Measurements from ENCODE around the gene UBXN4. TPM values are rescaled to one million over a fixed set of nuclear protein-coding genes. Genes with fewer than 3 reads are reported as not detected.
"Not testable (repeated sequence)": the region's sequence is repeated elsewhere in the genome, so short reads cannot be mapped to it uniquely, and the experiment has no call there.

Gene UBXN4
- total and polyA plus RNA-seq, 4 donors = 32.2 to 96.8 (median 66.6) TPM

DNA sequence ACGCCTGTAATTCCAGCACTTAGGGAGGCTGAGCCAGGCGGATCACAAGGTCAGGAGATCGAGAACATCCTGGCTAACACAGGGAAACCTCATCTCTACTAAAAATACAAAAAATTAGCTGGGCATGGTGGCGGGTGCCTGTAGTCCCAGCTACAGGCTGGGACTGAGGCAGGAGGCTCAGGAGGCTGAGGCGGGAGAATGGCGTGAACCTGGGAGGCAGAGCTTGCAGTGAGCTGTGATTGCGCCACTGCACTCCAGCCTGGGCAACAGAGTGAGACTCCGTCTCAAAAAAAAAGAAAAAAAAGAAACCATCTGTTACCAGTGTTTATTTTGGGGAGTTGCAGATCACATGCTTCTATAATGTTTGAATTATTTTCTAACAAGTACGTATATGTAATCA is 26.6 kb upstream of the UBXN4 start:
- WGBS, 2 donors = 91 to 92% methylated on average over 9 of the region's 9 CpGs
- H3K27ac ChIP-seq (ENCODE audit: low read depth in 1 of 2, low read length in 2 of 2); H3K4me1 ChIP-seq (ENCODE audit: control insufficient read depth in 1 of 2, insufficient read depth in 2 of 2, low read length in 2 of 2); intact Hi-C loops (cut with DNase I); DNase-seq; H3K4me3 ChIP-seq (ENCODE audit: low read length in 2 of 2); H3K36me3 ChIP-seq (ENCODE audit: control insufficient read depth in 1 of 2, insufficient read depth in 2 of 2, low read length in 1 of 2); H3K27me3 ChIP-seq (ENCODE audit: control insufficient read depth in 1 of 2, insufficient read depth in 2 of 2, low read length in 1 of 2); H3K9me3 ChIP-seq (ENCODE audit: control insufficient read depth, low read length); ATAC-seq (ENCODE audit: low FRiP score): not testable (repeated sequence)

DNA sequence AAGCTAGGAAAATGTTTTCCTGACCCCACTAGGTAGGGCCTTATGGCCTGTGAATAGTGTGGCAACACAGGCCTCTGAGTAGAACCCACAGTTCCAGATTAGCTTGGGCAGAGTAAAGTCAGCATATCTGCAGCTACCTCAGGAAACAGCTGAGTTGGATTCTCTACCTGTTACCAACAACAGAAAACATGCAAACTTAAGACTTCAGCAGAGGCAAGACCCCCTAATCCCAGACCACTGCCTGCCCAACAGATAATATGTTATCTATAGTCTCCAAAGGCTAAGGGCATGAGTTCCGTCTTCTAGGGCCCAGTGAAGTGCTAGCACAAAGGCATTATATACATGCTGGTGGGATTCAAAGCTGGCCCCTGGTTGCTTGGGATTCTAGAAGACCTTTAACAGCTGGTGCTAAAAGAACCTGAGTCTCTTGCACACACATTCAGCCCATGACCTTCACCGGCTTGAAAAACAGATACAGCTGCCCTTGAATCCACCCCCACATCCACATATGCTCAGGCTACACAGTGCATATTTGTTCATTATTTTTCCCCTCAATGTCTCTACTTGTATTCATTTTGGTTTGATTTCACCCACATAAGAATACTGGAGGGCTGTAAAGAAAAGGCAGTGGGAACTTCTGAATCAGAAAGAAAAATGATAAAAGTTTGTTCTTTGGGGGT is 13.5 kb upstream of the UBXN4 start:
- 81 to 85% methylated on average over 2 of the region's 2 CpGs for WGBS, 2 donors
- Histone ChIP-seq H3K4me1 (ENCODE audit: control insufficient read depth in 1 of 2, insufficient read depth in 2 of 2, low read length in 2 of 2) (no peaks in the 10 kb centered on the region), H3K36me3 (ENCODE audit: control insufficient read depth in 1 of 2, insufficient read depth in 2 of 2, low read length in 1 of 2) (peaks cover 0 to 4% of the 10 kb centered on the region in 2 donors), H3K27me3 (ENCODE audit: control insufficient read depth in 1 of 2, insufficient read depth in 2 of 2, low read length in 1 of 2) (no peaks in the 10 kb centered on the region), H3K27ac (ENCODE audit: low read depth in 1 of 2, low read length in 2 of 2) (no peak overlapping the region), H3K9me3 (ENCODE audit: control insufficient read depth, low read length) (no peaks in the 10 kb centered on the region), H3K4me3 (ENCODE audit: low read length in 2 of 2) (no peak overlapping the region)
- ATAC-seq (ENCODE audit: low FRiP score) (no peak), DNase-seq (no peak)
- intact Hi-C loops (cut with DNase I) = no loop called here

GRCh38 chr2:135732561-135732960 is 9.1 kb upstream of the UBXN4 start:
- intact Hi-C loops (cut with DNase I) = no loop called here

DNA sequence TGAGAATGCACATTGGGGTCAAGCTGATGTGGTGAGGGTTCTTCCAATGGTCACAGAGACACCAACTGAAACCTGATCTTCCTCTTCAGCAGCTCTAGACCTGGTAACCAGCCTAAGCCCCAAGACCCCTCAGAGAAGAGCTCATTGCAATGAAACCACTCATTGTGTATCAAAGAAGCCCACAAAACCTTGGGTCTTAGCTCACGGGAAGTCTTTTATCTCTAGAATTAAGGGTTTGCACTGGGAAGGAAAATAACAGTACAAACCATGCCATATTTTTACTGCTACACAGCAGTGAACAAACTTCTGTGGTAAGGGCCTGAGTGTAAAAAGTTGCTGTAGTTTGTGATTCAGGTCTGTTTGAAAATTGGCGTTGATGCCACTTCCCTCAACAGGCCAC is 8.6 kb upstream of the UBXN4 start:
- H3K4me1 ChIP-seq (ENCODE audit: control insufficient read depth in 1 of 2, insufficient read depth in 2 of 2, low read length in 2 of 2) = no peaks in the 10 kb centered on the region
- intact Hi-C loops (cut with DNase I) = no loop called here
- DNase-seq (no peak), ATAC-seq (ENCODE audit: low FRiP score) (no peak)
- WGBS, 2 donors = 88 to 91% methylated on average over 2 of the region's 2 CpGs
- H3K27me3 ChIP-seq (ENCODE audit: control insufficient read depth in 1 of 2, insufficient read depth in 2 of 2, low read length in 1 of 2) = no peaks in the 10 kb centered on the region
- no peaks in the 10 kb centered on the region for H3K36me3 ChIP-seq (ENCODE audit: control insufficient read depth in 1 of 2, insufficient read depth in 2 of 2, low read length in 1 of 2)
- no peaks in the 10 kb centered on the region for H3K9me3 ChIP-seq (ENCODE audit: control insufficient read depth, low read length)
- no peak overlapping the region for H3K27ac ChIP-seq (ENCODE audit: low read depth in 1 of 2, low read length in 2 of 2)
- no peak overlapping the region for H3K4me3 ChIP-seq (ENCODE audit: low read length in 2 of 2)

More at GRCh38 chr2:135732561-135732960, 9.1 kb upstream of the UBXN4 start:
- no peaks in the 10 kb centered on the region for H3K4me1 ChIP-seq (ENCODE audit: control insufficient read depth in 1 of 2, insufficient read depth in 2 of 2, low read length in 2 of 2)
- ATAC-seq (ENCODE audit: low FRiP score) = no peak
- no peak overlapping the region for H3K27ac ChIP-seq (ENCODE audit: low read depth in 1 of 2, low read length in 2 of 2)
- H3K27me3 ChIP-seq (ENCODE audit: control insufficient read depth in 1 of 2, insufficient read depth in 2 of 2, low read length in 1 of 2) = no peaks in the 10 kb centered on the region
- H3K4me3 ChIP-seq (ENCODE audit: low read length in 2 of 2) = no peak overlapping the region
- no peaks in the 10 kb centered on the region for H3K9me3 ChIP-seq (ENCODE audit: control insufficient read depth, low read length)
- 88 to 90% methylated on average over 5 of the region's 5 CpGs for WGBS, 2 donors
- no peak for DNase-seq
- no peaks in the 10 kb centered on the region for H3K36me3 ChIP-seq (ENCODE audit: control insufficient read depth in 1 of 2, insufficient read depth in 2 of 2, low read length in 1 of 2)

- WGBS, 2 donors = 95% methylated on average over 5 of the region's 5 CpGs
- ATAC-seq (ENCODE audit: low FRiP score) = no peak
- no peaks in the 10 kb centered on the region for H3K4me1 ChIP-seq (ENCODE audit: control insufficient read depth in 1 of 2, insufficient read depth in 2 of 2, low read length in 2 of 2)
Observed at GRCh38 chr2:135736546-135736945, 5.1 kb upstream of the UBXN4 start.

DNA sequence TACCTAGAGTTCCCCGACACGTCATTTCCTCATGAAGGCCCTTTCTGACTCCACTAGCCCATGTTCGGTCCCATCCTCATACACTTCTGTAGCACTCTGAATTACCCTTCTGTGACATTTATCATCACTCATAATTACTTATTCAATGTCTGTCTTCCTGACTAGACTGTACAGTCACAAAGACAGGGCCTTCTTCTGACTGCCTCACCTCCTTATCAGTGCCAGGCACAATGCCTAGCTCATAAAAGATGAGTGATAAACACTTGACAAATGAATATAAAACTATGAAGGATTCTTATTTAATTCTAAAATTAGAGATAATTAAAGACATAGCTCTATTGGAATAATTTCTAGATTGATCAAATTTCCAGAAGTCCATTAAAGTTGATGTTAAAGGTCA is 1.4 kb upstream of the UBXN4 start:
- ATAC-seq (ENCODE audit: low FRiP score) (no peak), DNase-seq (no peak)
- Histone ChIP-seq H3K27me3 (ENCODE audit: control insufficient read depth in 1 of 2, insufficient read depth in 2 of 2, low read length in 1 of 2) (no peaks in the 10 kb centered on the region), H3K27ac (ENCODE audit: low read depth in 1 of 2, low read length in 2 of 2) (no peak overlapping the region), H3K4me1 (ENCODE audit: control insufficient read depth in 1 of 2, insufficient read depth in 2 of 2, low read length in 2 of 2) (no peaks in the 10 kb centered on the region), H3K36me3 (ENCODE audit: control insufficient read depth in 1 of 2, insufficient read depth in 2 of 2, low read length in 1 of 2) (no peaks in the 10 kb centered on the region), H3K4me3 (ENCODE audit: low read length in 2 of 2) (no peak overlapping the region), H3K9me3 (ENCODE audit: control insufficient read depth, low read length) (no peaks in the 10 kb centered on the region)
- intact Hi-C loops (cut with DNase I) = loop anchor here (5.0 kb wide), 2 partner anchors 137 to 823 kb away; partner anchors contain the start of genes CCNT2 (in 2 of the 2) and MCM6 (in 1 of the 2)
- WGBS, 2 donors = 96% methylated on average over 3 of the region's 3 CpGs

More at GRCh38 chr2:135736546-135736945, 5.1 kb upstream of the UBXN4 start:
- Histone ChIP-seq H3K27ac (ENCODE audit: low read depth in 1 of 2, low read length in 2 of 2) (no peak overlapping the region), H3K27me3 (ENCODE audit: control insufficient read depth in 1 of 2, insufficient read depth in 2 of 2, low read length in 1 of 2) (no peaks in the 10 kb centered on the region), H3K9me3 (ENCODE audit: control insufficient read depth, low read length) (no peaks in the 10 kb centered on the region), H3K36me3 (ENCODE audit: control insufficient read depth in 1 of 2, insufficient read depth in 2 of 2, low read length in 1 of 2) (no peaks in the 10 kb centered on the region), H3K4me3 (ENCODE audit: low read length in 2 of 2) (no peak overlapping the region)
- intact Hi-C loops (cut with DNase I) = no loop called here
- DNase-seq = no peak

- Histone ChIP-seq H3K27ac (ENCODE audit: low read depth in 1 of 2, low read length in 2 of 2) (no peak overlapping the region), H3K4me3 (ENCODE audit: low read length in 2 of 2) (no peak overlapping the region), H3K27me3 (ENCODE audit: control insufficient read depth in 1 of 2, insufficient read depth in 2 of 2, low read length in 1 of 2) (no peaks in the 10 kb centered on the region), H3K36me3 (ENCODE audit: control insufficient read depth in 1 of 2, insufficient read depth in 2 of 2, low read length in 1 of 2) (no peaks in the 10 kb centered on the region), H3K9me3 (ENCODE audit: control insufficient read depth, low read length) (no peaks in the 10 kb centered on the region), H3K4me1 (ENCODE audit: control insufficient read depth in 1 of 2, insufficient read depth in 2 of 2, low read length in 2 of 2) (no peaks in the 10 kb centered on the region)
- intact Hi-C loops (cut with DNase I) = loop anchor here (1.0 to 5.0 kb wide), 3 partner anchors 136 to 824 kb away; partner anchors contain the start of genes CCNT2 (in 2 of the 2), MCM6 (in 1 of the 2), R3HDM1 (in 1 of the 2) and ZRANB3 (in 1 of the 2)
- ATAC-seq (ENCODE audit: low FRiP score) (no peak), DNase-seq (no peak)
- 81 to 83% methylated on average over 11 of the region's 11 CpGs for WGBS, 2 donors
Observed at GRCh38 chr2:135741043-135741394, 636 bp upstream of the UBXN4 start.

GRCh38 chr2:135742325-135742757 is 686 bp downstream of the UBXN4 start:
- Histone ChIP-seq H3K9me3 (ENCODE audit: control insufficient read depth, low read length) (no peaks in the 10 kb centered on the region), H3K36me3 (ENCODE audit: control insufficient read depth in 1 of 2, insufficient read depth in 2 of 2, low read length in 1 of 2) (no peaks in the 10 kb centered on the region), H3K4me3 (ENCODE audit: low read length in 2 of 2) (peak overlapping the region; percentile 75 to 98), H3K27ac (ENCODE audit: low read depth in 1 of 2, low read length in 2 of 2) (peak overlapping the region; percentile 93 to 97), H3K4me1 (ENCODE audit: control insufficient read depth in 1 of 2, insufficient read depth in 2 of 2, low read length in 2 of 2) (no peaks in the 10 kb centered on the region), H3K27me3 (ENCODE audit: control insufficient read depth in 1 of 2, insufficient read depth in 2 of 2, low read length in 1 of 2) (no peaks in the 10 kb centered on the region)
- DNase-seq (peak in 1 of 2 donors; percentile 80), ATAC-seq (ENCODE audit: low FRiP score) (peak; percentile 69)
- WGBS, 2 donors = 0 to 1% methylated on average over 33 to 34 of the region's 34 CpGs
- intact Hi-C loops (cut with DNase I) = loop anchor here (5.0 kb wide), 2 partner anchors 135 to 825 kb away; partner anchors contain the start of genes CCNT2 (in 2 of the 2) and MCM6 (in 1 of the 2)

DNA sequence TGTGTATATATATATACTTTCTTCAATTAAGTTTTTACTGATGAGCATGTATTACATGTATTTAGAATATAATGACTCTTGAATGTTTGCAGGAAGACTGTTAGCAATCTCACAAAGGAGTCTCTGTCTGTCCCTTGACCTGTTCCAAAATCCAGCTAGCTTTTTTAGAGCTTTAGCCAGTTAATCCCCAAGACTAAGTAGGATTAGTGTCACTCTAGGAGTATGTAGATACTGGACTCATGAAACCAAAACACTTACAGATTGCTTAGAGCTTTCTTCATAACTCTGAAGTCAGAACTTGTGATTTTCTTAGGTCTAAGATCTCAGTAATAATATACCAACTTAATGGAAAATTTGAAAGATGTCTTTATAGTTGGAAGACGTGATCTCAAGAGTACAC is 2.2 kb downstream of the UBXN4 start:
- Histone ChIP-seq H3K9me3 (ENCODE audit: control insufficient read depth, low read length) (no peaks in the 10 kb centered on the region), H3K4me1 (ENCODE audit: control insufficient read depth in 1 of 2, insufficient read depth in 2 of 2, low read length in 2 of 2) (no peaks in the 10 kb centered on the region), H3K27ac (ENCODE audit: low read depth in 1 of 2, low read length in 2 of 2) (no peak overlapping the region), H3K36me3 (ENCODE audit: control insufficient read depth in 1 of 2, insufficient read depth in 2 of 2, low read length in 1 of 2) (no peaks in the 10 kb centered on the region), H3K4me3 (ENCODE audit: low read length in 2 of 2) (no peak overlapping the region), H3K27me3 (ENCODE audit: control insufficient read depth in 1 of 2, insufficient read depth in 2 of 2, low read length in 1 of 2) (no peaks in the 10 kb centered on the region)
- ATAC-seq (ENCODE audit: low FRiP score) = no peak
- WGBS, 2 donors = 88 to 90% methylated on average over 1 of the region's 1 CpG
- no peak for DNase-seq
- intact Hi-C loops (cut with DNase I) = loop anchor here (5.0 kb wide), 2 partner anchors 133 to 827 kb away; partner anchors contain the start of genes CCNT2 (in 2 of the 2) and MCM6 (in 1 of the 2)
